Caco-2 (cell line): ENCODE data around the gene MCC. TPM values are rescaled to one million over a fixed set of nuclear protein-coding genes. Genes with fewer than 3 reads are reported as not detected.

Experiments used
- BruUV-seq: library from RNA; stranded (reverse); fragments of 400-500 nt; replicated peaks from 2 replicates; lab custom pipeline; 2021; lab: Mats Ljungman, UMichigan
- CTCF ChIA-PET: fragments of 300-600 bp; sonication (Branson Sonifier 250); formaldehyde crosslinking; loops from one replicate; lab custom pipeline; 2022; ENCODE audit warnings: antibody characterized with exemption; lab: Charles Lee
- POLR2A ChIA-PET: fragments of 300-600 bp; sonication (Branson Sonifier 250); formaldehyde crosslinking; loops from one replicate; lab custom pipeline; 2022; ENCODE audit warnings: antibody characterized with exemption; lab: Charles Lee
- DNase-seq, 2 experiments: peaks; one replicate each; pipeline versions ENCODE4 v3.0.0 to v3.0.0-alpha.2; 2020 to 2022
- H3K27me3 ChIP-seq: replicated peaks from 2 replicates; pipeline ENCODE4 v1.6.0; 2011; ENCODE audit warnings: low read length; ENCODE audit not compliant: control insufficient read depth, insufficient read depth
- H3K36me3 ChIP-seq: 2 replicates; pipeline ENCODE4 v1.5.1; 2011; ENCODE audit warnings: low read length; ENCODE audit not compliant: control insufficient read depth, insufficient read depth
- H3K4me1 ChIP-seq: fragments of 250-450 bp; sonication (Bioruptor Pico); 2 replicates; pipeline ENCODE4 v1.5.1; 2020; ENCODE audit warnings: mild to moderate bottlenecking
- H3K4me3 ChIP-seq: 2 replicates; pipeline ENCODE4 v1.5.1; 2011; ENCODE audit warnings: low read depth, mild to moderate bottlenecking, control low read depth, low read length
- H3K9me3 ChIP-seq: fragments of 250-450 bp; sonication (Bioruptor Pico); 2 replicates; pipeline ENCODE4 v1.5.1; 2020; ENCODE audit warnings: mild to moderate bottlenecking, moderate library complexity
- H3K27ac Mint-ChIP-seq: one replicate; pipeline ENCODE4 v1.8.0; 2022; ENCODE audit warnings: mixed read lengths; ENCODE audit not compliant: unreplicated experiment
- H3K27me3 Mint-ChIP-seq: one replicate; pipeline ENCODE4 v1.8.0; 2022; ENCODE audit warnings: mixed read lengths; ENCODE audit not compliant: insufficient read depth, unreplicated experiment
- H3K36me3 Mint-ChIP-seq: one replicate; pipeline ENCODE4 v1.8.0; 2022; ENCODE audit warnings: mild to moderate bottlenecking, mixed read lengths; ENCODE audit not compliant: insufficient read depth, unreplicated experiment
- H3K4me1 Mint-ChIP-seq: one replicate; pipeline ENCODE4 v1.8.0; 2022; ENCODE audit warnings: low read depth, mixed read lengths; ENCODE audit not compliant: unreplicated experiment
- H3K4me3 Mint-ChIP-seq: one replicate; pipeline ENCODE4 v1.8.0; 2022; ENCODE audit warnings: mild to moderate bottlenecking, moderate library complexity, mixed read lengths; ENCODE audit not compliant: unreplicated experiment
- H3K9me3 Mint-ChIP-seq: one replicate; pipeline ENCODE4 v1.8.0; 2022; ENCODE audit warnings: mixed read lengths; ENCODE audit not compliant: unreplicated experiment
- CTCF ChIP-seq, 2 experiments: fragments of 200-600 bp in 1 of 2; IDR thresholded peaks; 1 replicate in 1 of 2; 2 replicates in 1 of 2; pipeline versions ENCODE4 v1.5.1 to v1.8.0; 2011 to 2022; ENCODE audit warnings: antibody characterized with exemption in 1 of 2, control low read depth in 1 of 2, inconsistent platforms in 1 of 2, low read depth in 1 of 2, low read length in 1 of 2, mild to moderate bottlenecking in 1 of 2, moderate library complexity in 1 of 2; ENCODE audit not compliant: insufficient read depth in 1 of 2, severe bottlenecking in 1 of 2, unreplicated experiment in 1 of 2
- intact Hi-C: fragments of 100-400 bp; cut with micrococcal nuclease; formaldehyde crosslinking; loops from one replicate; pipeline ENCODE4 v1.10.0; 2022; ENCODE audit not compliant: unreplicated experiment
- total RNA-seq: library from RNA; stranded (reverse); gene quantifications from 2 replicates; pipeline ENCODE4 v1.2.3, GENCODE V29; 2022

The MCC gene
- total RNA-seq, 1 experiment from 2014 or later, result 0.09 TPM

DNA sequence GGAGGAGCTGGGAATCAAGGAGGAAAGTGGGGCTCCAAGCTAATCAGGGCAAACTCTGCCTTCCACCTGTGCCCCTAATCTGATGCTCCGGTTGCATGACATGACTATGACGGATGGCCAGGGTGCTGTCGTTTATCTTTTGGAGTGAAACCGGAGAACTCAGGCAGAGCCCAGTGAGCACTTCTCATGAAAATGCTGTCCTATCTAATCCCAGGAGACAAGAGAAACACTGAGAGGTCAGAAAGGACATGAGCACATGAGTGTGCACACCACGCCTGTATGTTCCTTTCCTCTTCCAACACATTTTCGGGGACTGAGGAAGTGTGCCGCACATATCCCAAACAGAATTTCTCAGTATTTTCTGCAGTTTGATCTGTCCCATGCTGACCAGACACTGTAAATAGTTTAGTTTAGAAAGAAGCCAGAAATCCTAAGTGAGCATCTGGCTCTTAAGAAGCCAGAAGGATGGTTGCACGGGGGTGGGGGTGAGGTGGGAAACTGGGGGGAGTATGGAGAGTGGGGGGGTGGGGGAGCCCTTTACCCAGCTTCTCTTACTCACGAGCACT is 270.6 kb downstream of the MCC start:
- TF ChIP-seq CTCF (IDR thresholded peaks at IDR 0.05; ENCODE audit: insufficient read depth in 1 of 2, low read depth in 1 of 2, low read length in 1 of 2, severe bottlenecking in 1 of 2, unreplicated experiment in 1 of 2), result no peak
- Histone ChIP-seq H3K27me3 (no peaks in the 10 kb centered on the region), H3K4me3 (no peak overlapping the region), H3K36me3 (no peaks in the 10 kb centered on the region), H3K9me3 (peaks cover 3% of the 10 kb centered on the region; the same call in 1 of the 2 replicates), H3K4me1 (no peaks in the 10 kb centered on the region; the same call in 1 of the 2 replicates)
- no TSS peak for BruUV-seq
- no peaks in the 10 kb centered on the region for H3K4me1 Mint-ChIP-seq
- no peak overlapping the region for H3K4me3 Mint-ChIP-seq
- peaks cover 16% of the 10 kb centered on the region for H3K27me3 Mint-ChIP-seq
- intact Hi-C loops, result no loop called here
- ChIA-PET CTCF (no interaction called here), POLR2A (no interaction called here)
- H3K36me3 Mint-ChIP-seq, result no peaks in the 10 kb centered on the region
- DNase-seq, result no peak
- H3K27ac Mint-ChIP-seq, result no peak overlapping the region
- peaks cover 8% of the 10 kb centered on the region for H3K9me3 Mint-ChIP-seq

DNA sequence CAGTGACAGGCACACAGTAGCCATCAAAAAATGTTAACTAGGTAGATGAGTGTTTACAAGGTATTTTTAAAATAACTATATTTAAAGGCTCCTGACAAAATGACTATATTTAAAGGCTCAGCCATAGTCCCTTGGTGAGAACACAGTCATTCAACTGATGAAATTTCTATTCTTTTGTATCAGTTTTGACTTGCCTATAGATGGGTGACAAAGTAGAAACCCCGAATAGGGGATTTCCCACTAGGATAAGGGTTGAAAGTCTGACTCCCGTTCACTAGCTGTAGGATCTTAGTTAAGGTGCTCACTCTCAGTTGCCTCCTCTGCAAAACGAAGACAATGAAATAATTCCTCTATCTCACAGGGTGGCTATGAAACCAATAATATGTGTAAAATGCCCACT is 271.7 kb downstream of the MCC start:
- ChIA-PET CTCF (no interaction called here), POLR2A (no interaction called here)
- H3K4me3 Mint-ChIP-seq, result no peak overlapping the region
- H3K4me1 Mint-ChIP-seq, result no peaks in the 10 kb centered on the region
- no peaks in the 10 kb centered on the region for H3K36me3 ChIP-seq
- BruUV-seq, result no TSS peak
- no peak overlapping the region for H3K4me3 ChIP-seq
- H3K9me3 Mint-ChIP-seq, result no peaks in the 10 kb centered on the region
- intact Hi-C loops, result no loop called here
- peaks cover 16% of the 10 kb centered on the region for H3K27me3 Mint-ChIP-seq
- no peaks in the 10 kb centered on the region for H3K36me3 Mint-ChIP-seq
- no peaks in the 10 kb centered on the region for H3K27me3 ChIP-seq
- H3K9me3 ChIP-seq, result no peaks in the 10 kb centered on the region
- no peak overlapping the region for H3K27ac Mint-ChIP-seq
- no peaks in the 10 kb centered on the region; the same call in 1 of the 2 replicates for H3K4me1 ChIP-seq
- no peak for TF ChIP-seq CTCF (IDR thresholded peaks at IDR 0.05; ENCODE audit: insufficient read depth in 1 of 2, low read depth in 1 of 2, low read length in 1 of 2, severe bottlenecking in 1 of 2, unreplicated experiment in 1 of 2)
- DNase-seq, result no peak

DNA sequence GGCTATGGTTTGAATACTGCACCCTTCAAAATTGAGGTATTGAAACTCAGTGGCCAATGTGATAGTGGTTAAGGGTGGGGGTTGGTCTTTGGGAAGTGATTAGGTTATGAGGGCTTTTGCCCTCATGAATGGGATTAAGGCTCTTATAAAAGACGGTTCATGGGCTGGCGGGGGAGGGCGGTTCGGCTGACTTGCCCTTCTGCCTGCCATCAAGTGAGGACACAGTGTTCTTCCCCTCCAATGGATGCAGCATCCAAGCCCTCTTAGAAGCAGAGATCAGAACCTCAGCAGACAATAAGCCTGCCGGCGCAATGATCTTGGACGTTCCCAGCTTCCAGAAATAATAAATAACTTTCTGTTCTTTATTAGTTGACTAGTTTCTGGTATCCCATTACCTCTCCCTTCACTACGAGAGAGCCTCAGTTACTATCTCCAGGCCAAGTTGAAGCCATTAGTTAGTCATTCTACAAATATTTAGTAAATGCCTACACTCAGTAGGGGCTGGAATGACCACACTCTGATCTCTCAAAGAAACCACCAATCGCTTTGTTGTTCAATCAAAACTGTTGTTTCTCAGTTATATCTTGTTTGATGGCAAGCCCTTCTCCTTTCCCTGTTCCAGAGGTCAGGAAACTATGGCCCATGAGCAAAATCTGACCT is 272.7 kb downstream of the MCC start:
- Mint-ChIP-seq H3K36me3 (no peaks in the 10 kb centered on the region), H3K9me3 (no peaks in the 10 kb centered on the region), H3K27ac (no peak overlapping the region), H3K4me3 (no peak overlapping the region), H3K27me3 (peaks cover 16% of the 10 kb centered on the region), H3K4me1 (no peaks in the 10 kb centered on the region)
- ChIA-PET CTCF (no interaction called here), POLR2A (no interaction called here)
- BruUV-seq, result no TSS peak
- intact Hi-C loops, result no loop called here
- Histone ChIP-seq H3K4me3 (no peak overlapping the region), H3K4me1 (no peaks in the 10 kb centered on the region; the same call in 1 of the 2 replicates), H3K27me3 (no peaks in the 10 kb centered on the region), H3K9me3 (no peaks in the 10 kb centered on the region), H3K36me3 (no peaks in the 10 kb centered on the region)
- TF ChIP-seq CTCF (IDR thresholded peaks at IDR 0.05; ENCODE audit: insufficient read depth in 1 of 2, low read depth in 1 of 2, low read length in 1 of 2, severe bottlenecking in 1 of 2, unreplicated experiment in 1 of 2), result no peak
- no peak for DNase-seq
